ENCODE data around the gene ISX.
A peak's percentile ranks its signal among the peaks of the same experiment; 100 is the strongest.

Gene ISX

DNA sequence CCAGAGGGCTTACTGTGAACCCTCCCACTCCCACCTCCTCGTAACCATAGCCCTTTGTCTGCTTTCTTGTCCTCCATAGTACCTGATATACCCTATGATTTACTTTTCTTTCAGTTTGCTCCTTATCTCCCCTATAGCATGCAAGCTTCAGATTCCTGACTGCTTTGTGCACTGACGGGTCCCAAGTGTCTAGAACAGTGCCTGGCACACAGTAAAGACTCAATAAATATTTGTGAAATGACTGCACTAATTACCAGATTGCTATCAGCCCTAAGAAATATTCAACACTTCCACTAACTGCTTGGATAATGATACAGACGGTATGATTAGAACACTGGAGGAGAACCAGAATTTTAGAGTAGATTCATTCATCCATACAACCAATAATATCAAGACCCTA is 33.0 kb downstream of the ISX start:
- TF ChIP-seq, protein P1, sequence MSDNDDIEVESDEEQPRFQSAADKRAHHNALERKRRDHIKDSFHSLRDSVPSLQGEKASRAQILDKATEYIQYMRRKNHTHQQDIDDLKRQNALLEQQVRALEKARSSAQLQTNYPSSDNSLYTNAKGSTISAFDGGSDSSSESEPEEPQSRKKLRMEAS (IDR thresholded peaks at IDR 0.05; ENCODE audit: low read depth, low read length), result no peak
- no peak for TF ChIP-seq MYC (IDR thresholded peaks at IDR 0.05; ENCODE audit: low read depth, low read length)
- no peak for TF ChIP-seq POLR2A (IDR thresholded peaks at IDR 0.05; ENCODE audit: extremely low read depth, insufficient read length)
- no peak for TF ChIP-seq CTCF (IDR thresholded peaks at IDR 0.05; ENCODE audit: low read depth, low read length)
- DNase-seq (ENCODE audit: low read depth), result no peak
- H3K4me3 ChIP-seq (ENCODE audit: low read depth, low read length), result no peak overlapping the region

- no peak for DNase-seq (ENCODE audit: low read depth)
- no peak overlapping the region for H3K4me3 ChIP-seq (ENCODE audit: low read depth, low read length)
- TF ChIP-seq CTCF (IDR thresholded peaks at IDR 0.05; ENCODE audit: low read depth, low read length), result no peak
- no peak for TF ChIP-seq POLR2A (IDR thresholded peaks at IDR 0.05; ENCODE audit: extremely low read depth, insufficient read length)
- TF ChIP-seq, protein P1 (IDR thresholded peaks at IDR 0.05; ENCODE audit: low read depth, low read length), result no peak
- no peak for TF ChIP-seq MYC (IDR thresholded peaks at IDR 0.05; ENCODE audit: low read depth, low read length)
Observed at GRCh38 chr22:35099883-35100282, 33.9 kb downstream of the ISX start.

- peak; percentile 60 for DNase-seq (ENCODE audit: low read depth)
- TF ChIP-seq POLR2A (IDR thresholded peaks at IDR 0.05; ENCODE audit: extremely low read depth, insufficient read length), result no peak
- TF ChIP-seq CTCF (IDR thresholded peaks at IDR 0.05; ENCODE audit: low read depth, low read length), result no peak
- TF ChIP-seq, protein P1 (IDR thresholded peaks at IDR 0.05; ENCODE audit: low read depth, low read length), result no peak
- TF ChIP-seq MYC (IDR thresholded peaks at IDR 0.05; ENCODE audit: low read depth, low read length), result no peak
- H3K4me3 ChIP-seq (ENCODE audit: low read depth, low read length), result no peak overlapping the region
Observed at GRCh38 chr22:35102663-35103062, 36.7 kb downstream of the ISX start.

GRCh38 chr22:35103761-35104160 is 37.8 kb downstream of the ISX start:
- TF ChIP-seq POLR2A (IDR thresholded peaks at IDR 0.05; ENCODE audit: extremely low read depth, insufficient read length) (no peak), CTCF (IDR thresholded peaks at IDR 0.05; ENCODE audit: low read depth, low read length) (no peak), MYC (IDR thresholded peaks at IDR 0.05; ENCODE audit: low read depth, low read length) (no peak)
- TF ChIP-seq, protein P1 (IDR thresholded peaks at IDR 0.05; ENCODE audit: low read depth, low read length), result no peak
- no peak for DNase-seq (ENCODE audit: low read depth)
- no peak overlapping the region for H3K4me3 ChIP-seq (ENCODE audit: low read depth, low read length)

- H3K4me3 ChIP-seq (ENCODE audit: low read depth, low read length), result no peak overlapping the region
- TF ChIP-seq POLR2A (IDR thresholded peaks at IDR 0.05; ENCODE audit: extremely low read depth, insufficient read length), result no peak
- no peak for TF ChIP-seq MYC (IDR thresholded peaks at IDR 0.05; ENCODE audit: low read depth, low read length)
- TF ChIP-seq, protein P1 (IDR thresholded peaks at IDR 0.05; ENCODE audit: low read depth, low read length), result no peak
- TF ChIP-seq CTCF (IDR thresholded peaks at IDR 0.05; ENCODE audit: low read depth, low read length), result no peak
- DNase-seq (ENCODE audit: low read depth), result no peak
Observed at GRCh38 chr22:35104491-35104890, 38.5 kb downstream of the ISX start.

DNA sequence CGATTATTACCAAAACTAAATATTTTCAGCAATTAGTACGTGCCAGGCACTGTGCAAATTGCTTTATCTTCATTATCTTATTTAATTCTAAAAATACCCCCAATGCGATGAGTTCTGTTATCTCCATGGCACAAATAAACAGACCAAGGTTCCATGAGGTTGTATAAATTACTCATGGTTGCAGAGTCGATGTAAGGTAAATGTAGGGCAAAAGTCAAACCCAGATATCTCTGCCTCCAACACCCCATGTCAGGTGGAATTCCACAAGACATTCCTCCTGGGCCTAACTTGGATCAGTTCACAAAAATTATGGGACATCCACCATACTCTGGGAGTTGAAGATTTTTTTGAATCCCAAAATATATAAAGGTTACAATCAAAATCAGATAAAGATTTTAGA is 43.7 kb downstream of the ISX start:
- H3K4me3 ChIP-seq (ENCODE audit: low read depth, low read length), result no peak overlapping the region
- no peak for DNase-seq (ENCODE audit: low read depth)
- TF ChIP-seq CTCF (IDR thresholded peaks at IDR 0.05; ENCODE audit: low read depth, low read length), result no peak
- TF ChIP-seq MYC (IDR thresholded peaks at IDR 0.05; ENCODE audit: low read depth, low read length), result no peak
- TF ChIP-seq, protein P1 (IDR thresholded peaks at IDR 0.05; ENCODE audit: low read depth, low read length), result no peak
- no peak for TF ChIP-seq POLR2A (IDR thresholded peaks at IDR 0.05; ENCODE audit: extremely low read depth, insufficient read length)

Data from NB4 (cell line).